Tibial artery (tissue), 4 donors: ENCODE data around the gene GLIS1.
A peak's percentile ranks its signal among the peaks of the same experiment; 100 is the strongest.

Experiments used
- DNase-seq, 2 donors: peaks; one replicate each; pipeline ENCODE4 v3.0.0-alpha.2; 2019
- H3K27ac ChIP-seq, 2 donors: fragments of 200-600 bp; sonication (generic) in 1 of 2; 1 replicate in 1 of 2; 2 replicates in 1 of 2; pipeline ENCODE4 v1.5.1; 2018 to 2019; ENCODE audit warnings: mild to moderate bottlenecking in 1 of 2
- H3K27me3 ChIP-seq, 2 donors: fragments of 200-600 bp; sonication (generic) in 1 of 2; one replicate each; pipeline versions ENCODE4 v1.5.1 to v1.6.0; 2016 to 2019
- H3K36me3 ChIP-seq, 3 donors: fragments of 200-600 bp; sonication (generic) in 2 of 3; one replicate each; pipeline ENCODE4 v1.5.1; 2016 to 2019; ENCODE audit warnings: mild to moderate bottlenecking in 2 of 3
- H3K4me1 ChIP-seq, 4 donors: fragments of 200-600 bp; sonication (generic) in 2 of 4; 1 replicate in 3 of 4; 2 replicates in 1 of 4; pipeline ENCODE4 v1.5.1; 2016 to 2019
- H3K4me3 ChIP-seq, 2 donors: fragments of 200-600 bp; sonication (generic) in 1 of 2; 1 replicate in 1 of 2; 2 replicates in 1 of 2; pipeline ENCODE4 v1.5.1; 2018 to 2019; ENCODE audit warnings: mild to moderate bottlenecking in 2 of 2
- H3K9me3 ChIP-seq, 3 donors: fragments of 200-600 bp; sonication (generic) in 1 of 3; one replicate each; pipeline ENCODE4 v1.5.1; 2016 to 2019
- intact Hi-C: fragments of 100-400 bp; cut with DNase I; formaldehyde crosslinking; loops from one replicate; pipeline ENCODE4 v1.15.0; 2023; ENCODE audit warnings: low total_unique reads
- TF ChIP-seq, protein P1 (sequence below), 2 experiments: fragments of 200-600 bp in 1 of 2; fragments of 450-650 bp in 1 of 2; IDR thresholded peaks; one replicate each; pipeline ENCODE4 v1.5.1; 2017 to 2019; ENCODE audit warnings: antibody characterized with exemption in 2 of 2, mild to moderate bottlenecking in 1 of 2, moderate library complexity in 1 of 2

GLIS1 gene

DNA sequence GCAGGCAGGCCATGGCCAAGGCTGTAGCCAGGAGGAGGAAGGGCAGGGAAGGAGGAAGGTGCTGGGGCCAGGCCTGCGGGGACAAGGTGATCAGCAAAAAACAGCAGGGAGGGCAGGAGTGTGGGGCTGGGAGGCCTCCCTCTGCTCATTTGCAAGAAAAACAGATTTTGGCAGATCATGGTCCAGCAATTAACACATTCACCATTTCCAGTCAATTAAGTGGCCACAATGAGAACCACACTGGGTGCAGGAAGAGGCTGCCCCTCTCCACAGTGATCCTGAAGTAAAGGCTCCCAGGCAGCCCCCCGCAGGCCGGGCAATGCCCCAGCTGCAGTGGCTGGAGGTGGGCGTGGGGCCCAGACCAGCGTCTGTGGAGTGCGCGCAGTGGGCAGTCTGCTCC is 225.1 kb downstream of the GLIS1 start:
- Histone ChIP-seq H3K27me3 (no peaks in the 10 kb centered on the region), H3K9me3 (no peaks in the 10 kb centered on the region), H3K36me3 (no peaks in the 10 kb centered on the region), H3K4me1 (peaks cover 0 to 27% (median 20%) of the 10 kb centered on the region in 4 donors), H3K27ac (no peak overlapping the region), H3K4me3 (no peak overlapping the region)
- TF ChIP-seq, protein P1, sequence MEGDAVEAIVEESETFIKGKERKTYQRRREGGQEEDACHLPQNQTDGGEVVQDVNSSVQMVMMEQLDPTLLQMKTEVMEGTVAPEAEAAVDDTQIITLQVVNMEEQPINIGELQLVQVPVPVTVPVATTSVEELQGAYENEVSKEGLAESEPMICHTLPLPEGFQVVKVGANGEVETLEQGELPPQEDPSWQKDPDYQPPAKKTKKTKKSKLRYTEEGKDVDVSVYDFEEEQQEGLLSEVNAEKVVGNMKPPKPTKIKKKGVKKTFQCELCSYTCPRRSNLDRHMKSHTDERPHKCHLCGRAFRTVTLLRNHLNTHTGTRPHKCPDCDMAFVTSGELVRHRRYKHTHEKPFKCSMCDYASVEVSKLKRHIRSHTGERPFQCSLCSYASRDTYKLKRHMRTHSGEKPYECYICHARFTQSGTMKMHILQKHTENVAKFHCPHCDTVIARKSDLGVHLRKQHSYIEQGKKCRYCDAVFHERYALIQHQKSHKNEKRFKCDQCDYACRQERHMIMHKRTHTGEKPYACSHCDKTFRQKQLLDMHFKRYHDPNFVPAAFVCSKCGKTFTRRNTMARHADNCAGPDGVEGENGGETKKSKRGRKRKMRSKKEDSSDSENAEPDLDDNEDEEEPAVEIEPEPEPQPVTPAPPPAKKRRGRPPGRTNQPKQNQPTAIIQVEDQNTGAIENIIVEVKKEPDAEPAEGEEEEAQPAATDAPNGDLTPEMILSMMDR (IDR thresholded peaks at IDR 0.05) = no peak
- intact Hi-C loops = no loop called here
- DNase-seq = no peak

DNA sequence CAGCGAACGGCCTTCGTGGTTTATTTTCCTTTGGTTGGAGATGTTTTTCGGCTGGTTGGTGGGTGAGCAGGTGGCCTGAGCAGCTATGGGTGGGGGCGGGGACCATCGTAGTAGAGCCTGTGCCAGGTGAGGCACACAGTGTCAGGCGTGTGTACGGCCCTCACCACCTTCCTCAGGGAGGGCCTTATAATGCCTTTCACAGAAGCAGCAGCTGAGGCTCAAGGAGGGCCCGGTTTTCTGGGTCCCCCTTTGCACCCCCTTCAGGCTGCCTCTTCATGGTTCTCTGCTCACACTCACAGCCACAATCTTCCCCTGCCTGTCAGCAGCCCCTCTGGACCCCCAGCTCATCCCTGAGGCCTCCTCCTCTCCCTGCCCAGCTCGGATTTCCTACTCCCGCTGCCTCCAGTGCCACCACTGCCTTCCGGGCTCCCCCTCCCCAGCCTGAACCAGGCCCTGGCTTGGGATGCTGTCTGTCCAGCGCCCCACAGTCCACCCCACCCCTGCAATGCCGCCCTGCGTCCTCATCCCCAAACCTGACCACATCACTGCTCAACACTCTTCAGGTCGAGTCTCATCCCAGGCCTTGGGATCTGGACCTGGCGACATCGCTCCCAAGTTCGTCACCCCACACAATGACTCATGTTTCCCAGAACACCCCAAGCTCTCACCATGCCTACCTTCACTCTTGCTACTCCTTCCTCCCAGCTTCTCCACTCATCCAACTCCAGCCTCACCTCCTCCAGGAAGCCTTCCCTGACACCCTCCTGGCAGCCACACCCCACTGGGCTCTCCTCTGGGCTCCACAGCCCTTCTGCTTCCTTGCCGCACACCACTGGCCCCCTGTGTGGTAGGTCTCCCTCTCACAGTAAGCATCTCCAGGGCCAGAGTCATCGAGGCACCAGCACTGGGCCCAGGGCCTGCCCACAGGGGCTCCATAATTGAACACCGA is 225.9 kb downstream of the GLIS1 start:
- Histone ChIP-seq H3K4me1 (peaks cover 0 to 27% (median 20%) of the 10 kb centered on the region in 4 donors), H3K36me3 (no peaks in the 10 kb centered on the region), H3K9me3 (no peaks in the 10 kb centered on the region), H3K27ac (peak overlapping the region in 1 of 2 donors; percentile 11), H3K27me3 (no peaks in the 10 kb centered on the region), H3K4me3 (no peak overlapping the region)
- no peak for DNase-seq
- TF ChIP-seq, protein P1 (IDR thresholded peaks at IDR 0.05) = no peak
- intact Hi-C loops = no loop called here

DNA sequence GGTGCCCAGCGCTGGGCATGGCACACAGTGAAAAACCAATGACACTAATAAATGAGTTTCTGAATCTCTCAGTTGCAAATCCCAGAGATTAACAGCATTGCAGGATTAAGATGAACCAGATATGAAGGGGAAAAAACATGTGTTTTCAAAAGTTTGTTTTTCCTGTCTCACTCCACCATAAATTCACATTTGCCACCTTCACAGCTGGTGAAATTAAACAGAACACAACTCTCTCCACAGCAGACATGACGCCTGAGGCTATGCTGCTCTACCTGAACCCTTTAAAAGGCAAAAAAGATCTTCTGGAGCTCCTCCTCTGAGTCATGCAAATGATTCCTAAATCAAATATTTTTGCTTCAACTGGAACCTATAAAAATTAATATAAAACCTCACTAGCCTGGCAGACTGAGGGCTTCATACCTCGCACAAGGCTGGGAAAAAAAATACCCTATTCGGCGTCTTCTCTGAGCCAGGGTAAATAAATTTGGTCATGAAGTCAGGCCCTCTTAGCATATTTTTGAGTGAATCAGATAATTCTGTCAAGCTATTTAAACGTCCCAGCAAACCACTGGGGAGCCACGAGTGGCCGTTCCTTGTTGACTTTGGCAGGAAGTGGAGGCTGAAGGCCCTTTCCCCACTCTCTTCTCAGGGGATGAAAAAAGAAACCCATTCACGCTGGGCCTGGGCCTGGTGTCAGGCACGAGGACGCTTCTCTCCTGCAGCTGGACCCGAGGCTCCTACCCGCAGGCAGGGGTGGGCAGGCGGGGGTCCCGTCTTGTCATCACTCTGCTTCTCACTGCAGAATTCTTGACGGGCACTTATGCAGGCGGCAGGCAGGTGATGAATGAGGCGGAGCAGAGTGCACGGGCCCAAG is 226.8 kb downstream of the GLIS1 start:
- TF ChIP-seq, protein P1 (IDR thresholded peaks at IDR 0.05) = no peak
- Histone ChIP-seq H3K4me3 (no peak overlapping the region), H3K27me3 (no peaks in the 10 kb centered on the region), H3K9me3 (no peaks in the 10 kb centered on the region), H3K4me1 (peaks cover 0 to 27% (median 20%) of the 10 kb centered on the region in 4 donors), H3K27ac (peak overlapping the region; percentile 5 to 47), H3K36me3 (no peaks in the 10 kb centered on the region)
- intact Hi-C loops = no loop called here
- DNase-seq = peak; percentile 45 to 76

DNA sequence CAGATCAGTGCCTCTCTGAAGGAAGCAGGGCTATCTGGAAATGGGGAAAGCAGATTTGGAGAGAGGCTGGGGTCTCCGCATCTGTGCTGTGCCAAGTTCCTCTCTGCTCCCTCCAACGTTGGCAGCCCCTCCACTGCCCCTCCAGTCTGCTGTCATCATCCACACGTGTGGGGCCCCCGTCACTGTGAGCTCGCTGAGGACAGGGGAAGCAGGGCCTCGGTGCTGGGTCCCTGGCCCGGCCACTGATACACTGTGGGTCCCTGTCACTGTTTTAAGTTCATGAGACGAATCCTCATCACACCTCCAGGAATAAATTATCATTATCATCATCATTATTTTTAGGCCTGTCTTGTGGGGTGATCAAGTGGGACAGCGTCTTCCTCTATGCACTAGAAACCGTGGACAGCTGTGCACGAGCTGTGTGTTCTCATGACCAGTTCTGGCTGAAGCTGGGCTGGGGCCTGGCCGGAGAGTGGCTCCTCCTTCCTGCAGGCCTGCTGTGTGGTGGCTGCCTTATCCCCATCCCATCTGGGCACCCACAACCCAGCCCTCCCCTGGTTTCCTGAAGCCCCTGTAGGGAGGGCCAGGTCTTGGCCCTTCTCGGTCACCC is 227.5 kb downstream of the GLIS1 start:
- intact Hi-C loops = no loop called here
- Histone ChIP-seq H3K27ac (peak overlapping the region; percentile 5 to 47), H3K36me3 (no peaks in the 10 kb centered on the region), H3K27me3 (no peaks in the 10 kb centered on the region), H3K4me1 (peaks cover 0 to 27% (median 20%) of the 10 kb centered on the region in 4 donors), H3K9me3 (no peaks in the 10 kb centered on the region), H3K4me3 (no peak overlapping the region)
- TF ChIP-seq, protein P1 (IDR thresholded peaks at IDR 0.05) = no peak
- peak in 1 of 2 donors; percentile 44 for DNase-seq

DNA sequence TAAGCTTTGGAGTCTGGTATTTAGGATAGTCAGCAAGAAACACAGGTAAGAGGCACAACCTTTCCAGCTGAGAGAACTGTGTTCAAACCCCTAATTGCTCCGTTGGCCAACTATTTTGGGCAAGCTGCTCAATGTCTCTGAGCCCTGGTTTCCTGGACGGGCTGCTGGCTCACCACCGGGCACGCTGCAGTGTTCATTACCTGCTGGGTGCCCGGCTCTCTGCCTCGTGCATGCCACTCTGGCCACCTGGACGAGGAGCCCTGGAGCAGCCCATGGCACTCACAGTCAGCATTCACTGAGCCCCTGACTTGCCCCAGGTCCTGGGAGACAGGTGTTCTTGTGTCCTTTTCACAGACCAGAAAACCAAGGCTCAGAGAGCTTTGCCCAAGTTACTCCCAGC is 228.7 kb downstream of the GLIS1 start:
- peaks cover 0 to 27% (median 20%) of the 10 kb centered on the region in 4 donors for H3K4me1 ChIP-seq
- H3K27me3 ChIP-seq = no peaks in the 10 kb centered on the region
- H3K36me3 ChIP-seq = no peaks in the 10 kb centered on the region
- no peak overlapping the region for H3K4me3 ChIP-seq
- DNase-seq = no peak
- H3K9me3 ChIP-seq = no peaks in the 10 kb centered on the region
- TF ChIP-seq, protein P1 (IDR thresholded peaks at IDR 0.05) = no peak
- no peak overlapping the region for H3K27ac ChIP-seq
- intact Hi-C loops = no loop called here
